HCT116 (cell line): ENCODE data around the gene KMO. TPM values are rescaled to one million over a fixed set of nuclear protein-coding genes. Genes with fewer than 3 reads are reported as not detected.

Experiments used
- ATAC-seq: fragments of 200-7000 bp; cut with Tn5 transposase; 2 replicates; pipeline ENCODE4 v1.9.1; 2020; ENCODE audit warnings: mild to moderate bottlenecking, moderate library complexity
- BruUV-seq: library from RNA; stranded (reverse); fragments of 400-500 nt; replicated peaks from 2 replicates; lab custom pipeline; 2021; lab: Mats Ljungman, UMichigan
- CTCF ChIA-PET: fragments of 300-600 bp; sonication (Branson Sonifier 250); formaldehyde crosslinking; loops from one replicate; lab custom pipeline; 2021; ENCODE audit warnings: antibody characterized with exemption; lab: Charles Lee
- POLR2A ChIA-PET: fragments of 300-600, 350-600 bp; sonication (Branson Sonifier 250); formaldehyde crosslinking; loops from one replicate; lab custom pipeline; 2021; ENCODE audit warnings: antibody characterized with exemption; lab: Charles Lee
- RAD21 ChIA-PET, 2 experiments: fragments of 300-600 bp; sonication (Branson Sonifier 250); formaldehyde crosslinking; loops; one replicate each; lab custom pipeline; 2023; ENCODE audit warnings: low total read pairs in 2 of 2; ENCODE audit not compliant: uncharacterized antibody in 2 of 2, unreplicated experiment in 2 of 2, low non-redundant PET in 1 of 2; lab: Charles Lee
- DNase-seq: peaks from one replicate; pipeline ENCODE4 v3.0.0-alpha.2; 2010; ENCODE audit warnings: low read depth, low spot score
- H2AFZ ChIP-seq: fragments of 200-600 bp; shearing (Covaris generic), sonication (generic); 2 replicates; pipeline ENCODE4 v1.6.1; 2017; ENCODE audit warnings: low read depth, mixed run types, mixed read lengths, antibody characterized with exemption, low read length; ENCODE audit not compliant: poor library complexity, severe bottlenecking
- H3K27ac ChIP-seq: 2 replicates; pipeline ENCODE4 v1.5.1; 2012; ENCODE audit warnings: low read depth, low read length
- H3K27me3 ChIP-seq: fragments of 200-600 bp; sonication (generic); 2 replicates; pipeline ENCODE4 v1.6.1; 2016; ENCODE audit warnings: mixed run types, low read length, mixed read lengths; ENCODE audit not compliant: insufficient read depth
- H3K36me3 ChIP-seq, 2 experiments: fragments of 200-500 bp in 1 of 2; fragments of 200-600 bp in 1 of 2; sonication (Bioruptor generic) in 1 of 2; sonication (generic) in 1 of 2; 2 replicates each; pipeline versions ENCODE4 v1.5.1 to v1.6.1; 2014 to 2016; ENCODE audit warnings: low read length in 2 of 2, inconsistent platforms in 1 of 2, mixed read lengths in 1 of 2, mixed run types in 1 of 2; ENCODE audit not compliant: insufficient read depth in 2 of 2, control insufficient read depth in 1 of 2
- H3K4me1 ChIP-seq, 2 experiments: fragments of 200-600 bp in 1 of 2; sonication (generic) in 1 of 2; 2 replicates each; pipeline versions ENCODE4 v1.5.1 to v1.6.1; 2012 to 2017; ENCODE audit warnings: low read length in 2 of 2, inconsistent platforms in 1 of 2, mild to moderate bottlenecking in 1 of 2, mixed read lengths in 1 of 2, mixed run types in 1 of 2, moderate library complexity in 1 of 2; ENCODE audit not compliant: insufficient read depth in 2 of 2, control insufficient read depth in 1 of 2
- H3K4me2 ChIP-seq: fragments of 200-600 bp; sonication (generic); 2 replicates; pipeline ENCODE4 v1.6.1; 2017; ENCODE audit warnings: mixed run types, low read length, mixed read lengths
- H3K4me3 ChIP-seq, 2 experiments: fragments of 200-600 bp in 1 of 2; sonication (generic) in 1 of 2; replicated peaks in 1 of 2; 2 replicates each; pipeline ENCODE4 v1.5.1; 2011 to 2016; ENCODE audit warnings: low read length in 2 of 2, control low read depth in 1 of 2, low read depth in 1 of 2, mild to moderate bottlenecking in 1 of 2, mixed read lengths in 1 of 2, mixed run types in 1 of 2
- H3K79me2 ChIP-seq: fragments of 200-600 bp; sonication (generic); 2 replicates; pipeline ENCODE4 v1.6.1; 2017; ENCODE audit warnings: mild to moderate bottlenecking, mixed run types, low read length, moderate library complexity, mixed read lengths; ENCODE audit not compliant: insufficient read depth
- H3K9ac ChIP-seq: fragments of 200-600 bp; sonication (generic); 2 replicates; pipeline ENCODE4 v1.6.1; 2016; ENCODE audit warnings: low read length, mixed read lengths
- H3K9me2 ChIP-seq: fragments of 200-600 bp; sonication (generic), shearing (Covaris generic); 2 replicates; pipeline ENCODE4 v1.6.1; 2017; ENCODE audit warnings: mixed run types, mild to moderate bottlenecking, moderate library complexity; ENCODE audit not compliant: insufficient read depth
- H3K9me3 ChIP-seq, 2 experiments: fragments of 200-500 bp in 1 of 2; fragments of 200-600 bp in 1 of 2; sonication (Bioruptor generic) in 1 of 2; sonication (generic) in 1 of 2; 2 replicates each; pipeline ENCODE4 v1.6.1; 2014 to 2017; ENCODE audit warnings: low read length in 2 of 2, mixed read lengths in 2 of 2, inconsistent platforms in 1 of 2, low read depth in 1 of 2, mild to moderate bottlenecking in 1 of 2, mixed run types in 1 of 2, moderate library complexity in 1 of 2; ENCODE audit not compliant: control insufficient read depth in 1 of 2, insufficient read depth in 1 of 2
- H4K20me1 ChIP-seq: fragments of 200-600 bp; sonication (generic), shearing (Covaris generic); 2 replicates; pipeline ENCODE4 v1.6.1; 2017; ENCODE audit warnings: mixed run types, mild to moderate bottlenecking, moderate library complexity; ENCODE audit not compliant: insufficient read depth
- ATF3 ChIP-seq: IDR thresholded peaks from 2 replicates; pipeline ENCODE4 v1.6.1; 2012
- CBX3 ChIP-seq: IDR thresholded peaks from 2 replicates; pipeline ENCODE4 v1.6.1; 2012; ENCODE audit warnings: low read depth
- EGR1 ChIP-seq: IDR thresholded peaks from 2 replicates; pipeline ENCODE4 v1.6.1; 2012; ENCODE audit warnings: low read depth
- ELF1 ChIP-seq: IDR thresholded peaks from 2 replicates; pipeline ENCODE4 v1.6.1; 2012; ENCODE audit warnings: low read depth, borderline replicate concordance
- EZH2 ChIP-seq: fragments of 200-600 bp; sonication (generic); IDR thresholded peaks from 2 replicates; pipeline ENCODE4 v1.6.1; 2017; ENCODE audit warnings: antibody characterized with exemption, mixed run types
- EZH2phosphoT487 ChIP-seq: fragments of 200-600 bp; IDR thresholded peaks from 2 replicates; pipeline ENCODE4 v1.6.1; 2018; ENCODE audit warnings: antibody characterized with exemption, borderline replicate concordance
- FOSL1 ChIP-seq: IDR thresholded peaks from 2 replicates; pipeline ENCODE4 v1.6.1; 2012; ENCODE audit warnings: low read depth
- JUND ChIP-seq: IDR thresholded peaks from 2 replicates; pipeline ENCODE4 v1.6.1; 2012
- MAX ChIP-seq: IDR thresholded peaks from 2 replicates; pipeline ENCODE4 v1.6.1; 2012
- POLR2A ChIP-seq: IDR thresholded peaks from 2 replicates; pipeline ENCODE4 v1.7.0; 2011; ENCODE audit warnings: borderline replicate concordance; ENCODE audit not compliant: insufficient read depth, insufficient read length; ENCODE audit errors: extremely low read depth
- POLR2AphosphoS5 ChIP-seq: IDR thresholded peaks from 2 replicates; pipeline ENCODE4 v1.6.1; 2011; ENCODE audit warnings: mild to moderate bottlenecking, low read depth, low read length, moderate library complexity
- REST ChIP-seq: IDR thresholded peaks from 2 replicates; pipeline ENCODE4 v1.6.1; 2012; ENCODE audit warnings: low read depth
- SIN3A ChIP-seq: IDR thresholded peaks from 2 replicates; pipeline ENCODE4 v1.6.1; 2012; ENCODE audit warnings: low read depth
- SP1 ChIP-seq: IDR thresholded peaks from 2 replicates; pipeline ENCODE4 v1.6.1; 2012; ENCODE audit warnings: low read depth
- SRF ChIP-seq: IDR thresholded peaks from 2 replicates; pipeline ENCODE4 v1.6.1; 2012; ENCODE audit warnings: low read depth
- TCF7L2 ChIP-seq: IDR thresholded peaks from 2 replicates; pipeline ENCODE4 v1.7.0; 2011; ENCODE audit warnings: borderline replicate concordance, inconsistent platforms; ENCODE audit not compliant: insufficient read depth, insufficient read length; ENCODE audit errors: extremely low read depth
- YY1 ChIP-seq: IDR thresholded peaks from 2 replicates; pipeline ENCODE4 v1.6.1; 2011; ENCODE audit warnings: low read length, low read depth, moderate library complexity, mild to moderate bottlenecking; ENCODE audit not compliant: insufficient replicate concordance; ENCODE audit errors: extremely low read depth
- ZBTB33 ChIP-seq: IDR thresholded peaks from 2 replicates; pipeline ENCODE4 v1.6.1; 2011; ENCODE audit warnings: mild to moderate bottlenecking, low read length, moderate library complexity; ENCODE audit not compliant: insufficient replicate concordance; ENCODE audit errors: extremely low read depth
- ZFX ChIP-seq: fragments of 450-650 bp; IDR thresholded peaks from 2 replicates; pipeline ENCODE4 v1.6.1; 2017
- ZNF274 ChIP-seq: fragments of 200-500 bp; sonication (Bioruptor generic); IDR thresholded peaks from 2 replicates; pipeline ENCODE4 v1.6.1; 2014; ENCODE audit warnings: mild to moderate bottlenecking, low read depth, low read length, inconsistent platforms
- intact Hi-C: fragments of 100-400 bp; cut with micrococcal nuclease; formaldehyde crosslinking; loops from 2 replicates; pipeline ENCODE4 v1.10.0; 2022
- total RNA-seq: library from RNA; stranded (reverse); gene quantifications from one replicate; pipeline ENCODE4 v1.2.1, GENCODE V29; 2021; ENCODE audit not compliant: unreplicated experiment

KMO gene
- total RNA-seq, 1 experiment from 2014 or later = not detected

GRCh38 chr1:241622669-241623068 lies 90.5 kb downstream of the KMO start:
- H2AFZ ChIP-seq = no peak overlapping the region
- no peak for TF ChIP-seq EGR1
- TF ChIP-seq JUND = no peak
- no peak for TF ChIP-seq ATF3
- TF ChIP-seq REST = no peak
- no peak for TF ChIP-seq ELF1
- TF ChIP-seq ZFX = no peak
- no peak for TF ChIP-seq POLR2A
- no peak for TF ChIP-seq POLR2AphosphoS5
- TF ChIP-seq CBX3 = no peak
- TF ChIP-seq EZH2 = no peak
- TF ChIP-seq FOSL1 = no peak
- no peak for TF ChIP-seq MAX
- TF ChIP-seq SRF = no peak
- TF ChIP-seq ZBTB33 = no peak
- TF ChIP-seq TCF7L2 = no peak
- TF ChIP-seq YY1 = no peak
- no peak for TF ChIP-seq SIN3A
- no peak for TF ChIP-seq SP1
- no peak for TF ChIP-seq ZNF274
- no peak for TF ChIP-seq EZH2phosphoT487
- no TSS peak for BruUV-seq
- POLR2A ChIA-PET = no interaction called here
- H4K20me1 ChIP-seq = no peaks in the 10 kb centered on the region
- no peak overlapping the region for H3K27ac ChIP-seq
- no peaks in the 10 kb centered on the region for H3K9me3 ChIP-seq
- H3K79me2 ChIP-seq = no peaks in the 10 kb centered on the region
- no peak for ATAC-seq
- H3K9ac ChIP-seq = no peak overlapping the region
- DNase-seq = no peak
- H3K27me3 ChIP-seq = no peaks in the 10 kb centered on the region
- H3K4me1 ChIP-seq = no peaks in the 10 kb centered on the region
- CTCF ChIA-PET = no interaction called here
- H3K4me3 ChIP-seq = no peak overlapping the region
- H3K4me2 ChIP-seq = no peak overlapping the region
- no peaks in the 10 kb centered on the region for H3K36me3 ChIP-seq
- no peaks in the 10 kb centered on the region for H3K9me2 ChIP-seq
- intact Hi-C loops = no loop called here
- RAD21 ChIA-PET = no interaction called here
